ENCODE measurements around the gene WRAP73.

Gene WRAP73

DNA sequence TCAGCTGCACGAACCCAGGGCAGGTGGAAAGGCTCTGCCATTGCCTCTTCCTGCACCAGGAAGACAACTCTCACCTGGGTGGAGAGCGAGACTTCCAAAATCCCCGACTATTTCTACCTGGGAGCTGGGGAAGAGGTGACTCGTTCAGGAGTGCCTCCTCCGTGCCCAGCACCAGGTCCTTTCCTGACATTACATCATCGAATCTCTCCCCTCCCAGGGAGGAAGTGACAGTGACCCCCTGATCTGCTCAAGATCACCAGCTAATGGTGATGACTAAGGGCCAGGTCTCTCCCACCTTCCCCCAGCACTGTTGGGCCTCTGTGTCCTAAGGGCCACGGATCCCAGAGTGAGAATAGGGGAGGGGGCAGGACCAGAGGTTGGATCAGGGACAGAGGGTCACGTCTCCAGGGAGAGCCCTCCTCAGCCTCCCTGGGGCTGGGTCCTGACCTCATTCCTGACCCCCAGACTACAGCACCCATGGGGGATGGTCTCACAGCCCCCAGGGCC, 45.4 kb downstream of the WRAP73 start:
- TF ChIP-seq, protein P1, sequence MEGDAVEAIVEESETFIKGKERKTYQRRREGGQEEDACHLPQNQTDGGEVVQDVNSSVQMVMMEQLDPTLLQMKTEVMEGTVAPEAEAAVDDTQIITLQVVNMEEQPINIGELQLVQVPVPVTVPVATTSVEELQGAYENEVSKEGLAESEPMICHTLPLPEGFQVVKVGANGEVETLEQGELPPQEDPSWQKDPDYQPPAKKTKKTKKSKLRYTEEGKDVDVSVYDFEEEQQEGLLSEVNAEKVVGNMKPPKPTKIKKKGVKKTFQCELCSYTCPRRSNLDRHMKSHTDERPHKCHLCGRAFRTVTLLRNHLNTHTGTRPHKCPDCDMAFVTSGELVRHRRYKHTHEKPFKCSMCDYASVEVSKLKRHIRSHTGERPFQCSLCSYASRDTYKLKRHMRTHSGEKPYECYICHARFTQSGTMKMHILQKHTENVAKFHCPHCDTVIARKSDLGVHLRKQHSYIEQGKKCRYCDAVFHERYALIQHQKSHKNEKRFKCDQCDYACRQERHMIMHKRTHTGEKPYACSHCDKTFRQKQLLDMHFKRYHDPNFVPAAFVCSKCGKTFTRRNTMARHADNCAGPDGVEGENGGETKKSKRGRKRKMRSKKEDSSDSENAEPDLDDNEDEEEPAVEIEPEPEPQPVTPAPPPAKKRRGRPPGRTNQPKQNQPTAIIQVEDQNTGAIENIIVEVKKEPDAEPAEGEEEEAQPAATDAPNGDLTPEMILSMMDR (IDR thresholded peaks at IDR 0.05; ENCODE audit: borderline replicate concordance, insufficient read depth, low read depth, low read length): no peak
- no peak overlapping the region for H3K4me3 ChIP-seq (ENCODE audit: low read depth, low read length)

- TF ChIP-seq, protein P1 (IDR thresholded peaks at IDR 0.05; ENCODE audit: borderline replicate concordance, insufficient read depth, low read depth, low read length): no peak
- no peak overlapping the region for H3K4me3 ChIP-seq (ENCODE audit: low read depth, low read length)
These were observed 46.1 kb downstream of the WRAP73 start for GRCh38 chr1:3603571-3604467.

DNA sequence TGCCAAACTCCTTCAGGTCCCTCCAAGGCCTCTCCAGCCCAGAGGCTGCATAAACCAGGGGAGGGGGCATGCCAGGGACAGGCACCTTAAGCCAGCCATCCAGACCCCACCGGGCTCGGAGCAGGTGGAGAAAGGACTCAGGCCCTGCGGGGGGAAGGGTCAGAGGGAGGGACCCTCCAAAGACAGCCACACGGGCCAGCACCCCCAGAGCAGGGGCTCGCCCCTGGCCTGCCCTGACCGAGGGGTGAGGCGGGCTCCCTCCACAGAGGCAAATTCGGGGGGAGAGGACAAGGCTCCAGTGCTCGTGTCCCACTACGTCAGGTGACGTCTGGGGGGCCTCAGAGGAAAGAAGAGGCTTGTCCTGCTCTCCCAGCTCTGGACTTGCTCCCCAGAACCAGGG, 46.7 kb downstream of the WRAP73 start:
- TF ChIP-seq, protein P1 (IDR thresholded peaks at IDR 0.05; ENCODE audit: borderline replicate concordance, insufficient read depth, low read depth, low read length): no peak
- no peak overlapping the region for H3K4me3 ChIP-seq (ENCODE audit: low read depth, low read length)

DNA sequence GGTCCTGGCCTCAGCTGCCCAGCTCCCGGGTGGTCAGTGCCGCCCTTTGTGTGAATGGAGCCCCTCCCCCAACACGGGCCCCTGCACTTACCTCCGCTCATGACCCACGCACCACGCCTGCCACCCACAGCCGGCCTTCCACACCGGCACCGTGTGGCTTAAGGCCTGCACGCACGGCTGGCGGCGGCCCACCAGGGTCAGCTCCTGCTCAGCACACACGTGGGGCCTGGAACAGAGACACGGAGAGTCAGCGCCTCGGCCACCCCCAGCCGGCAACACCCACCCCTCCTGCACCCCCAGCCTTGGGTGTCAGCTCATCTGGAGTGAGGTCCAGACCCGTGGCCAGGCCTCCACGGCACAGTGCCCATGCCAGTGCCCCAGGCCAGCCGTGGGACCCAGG, 47.5 kb downstream of the WRAP73 start:
- no peak overlapping the region for H3K4me3 ChIP-seq (ENCODE audit: low read depth, low read length)
- TF ChIP-seq, protein P1 (IDR thresholded peaks at IDR 0.05; ENCODE audit: borderline replicate concordance, insufficient read depth, low read depth, low read length): no peak

DNA sequence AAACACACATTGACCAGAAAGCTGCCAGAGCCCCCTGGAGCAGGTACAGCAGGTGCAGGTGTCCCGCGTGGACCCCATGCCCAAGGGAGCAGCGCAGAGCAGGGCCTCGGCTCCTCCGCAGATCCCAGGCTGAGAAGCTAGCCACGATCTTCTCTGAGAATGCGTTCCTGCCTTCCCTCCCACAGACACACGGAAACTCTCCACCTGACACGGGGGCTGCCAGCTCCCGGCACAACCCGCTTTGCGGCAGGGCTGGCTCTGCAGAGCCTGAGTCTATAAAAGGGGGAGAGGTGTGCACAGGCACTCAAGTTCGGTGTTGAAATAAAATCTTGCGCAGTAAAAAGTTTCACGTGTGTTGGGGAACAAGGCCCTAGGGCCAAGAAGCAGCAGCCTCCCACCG, 48.2 kb downstream of the WRAP73 start:
- TF ChIP-seq, protein P1 (IDR thresholded peaks at IDR 0.05; ENCODE audit: borderline replicate concordance, insufficient read depth, low read depth, low read length): no peak
- no peak overlapping the region for H3K4me3 ChIP-seq (ENCODE audit: low read depth, low read length)

GRCh38 chr1:3600354-3600753, 49.5 kb downstream of the WRAP73 start:
- TF ChIP-seq, protein P1 (IDR thresholded peaks at IDR 0.05; ENCODE audit: borderline replicate concordance, insufficient read depth, low read depth, low read length): no peak
- H3K4me3 ChIP-seq (ENCODE audit: low read depth, low read length): no peak overlapping the region

DNA sequence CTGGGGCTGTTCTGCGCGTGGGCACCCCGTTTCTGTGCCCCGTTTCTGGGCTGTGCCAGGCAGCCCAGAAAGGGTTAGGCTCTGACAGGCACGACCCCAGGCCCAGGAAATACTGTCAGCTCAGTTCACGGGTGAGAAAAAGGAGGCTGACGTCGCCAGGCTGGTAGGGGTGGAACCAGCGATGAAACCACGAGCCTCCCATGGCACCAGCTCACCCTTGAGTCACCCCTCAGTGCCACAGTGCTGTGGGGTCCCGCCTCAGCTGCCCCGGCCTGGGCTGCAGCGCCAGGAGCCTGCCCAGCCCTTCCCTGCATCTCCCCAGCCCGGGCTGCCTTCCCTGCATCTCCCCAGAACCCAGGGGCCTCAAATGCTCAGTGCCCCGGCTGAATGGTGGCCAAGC, 50.1 kb downstream of the WRAP73 start:
- no peak overlapping the region for H3K4me3 ChIP-seq (ENCODE audit: low read depth, low read length)
- TF ChIP-seq, protein P1 (IDR thresholded peaks at IDR 0.05; ENCODE audit: borderline replicate concordance, insufficient read depth, low read depth, low read length): no peak

All from GM12875 (cell line).